Activated effector memory CD4-positive, alpha-beta T cell treated with Interleukin-2 at 50 U/mL for 16 hours (primary cell): ENCODE data around the gene PHACTR3.

Source experiments
- DNase-seq: peaks from one replicate; pipeline ENCODE4 v3.0.0-alpha.2; 2020

The PHACTR3 gene

DNA sequence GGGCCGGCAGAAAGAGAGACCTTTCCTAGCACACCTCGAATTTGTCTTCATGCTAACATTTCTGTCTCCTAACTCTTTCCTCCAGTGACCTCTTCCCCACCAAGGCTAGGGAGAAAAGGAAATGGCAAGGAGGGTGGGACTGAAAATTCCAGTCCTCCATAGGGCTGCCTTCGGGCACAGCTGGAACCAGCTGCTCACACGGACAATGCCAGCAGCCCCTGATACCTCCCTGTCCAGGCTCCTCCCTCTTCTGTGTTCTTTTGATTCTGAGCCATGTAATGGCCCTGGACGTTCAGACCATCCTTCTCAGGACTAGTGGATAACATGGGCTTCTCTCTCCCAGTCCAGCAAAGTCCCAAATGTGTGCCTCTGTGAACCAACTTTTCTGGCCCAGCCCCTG is 29.1 kb upstream of the PHACTR3 start:
- no peak for DNase-seq

DNA sequence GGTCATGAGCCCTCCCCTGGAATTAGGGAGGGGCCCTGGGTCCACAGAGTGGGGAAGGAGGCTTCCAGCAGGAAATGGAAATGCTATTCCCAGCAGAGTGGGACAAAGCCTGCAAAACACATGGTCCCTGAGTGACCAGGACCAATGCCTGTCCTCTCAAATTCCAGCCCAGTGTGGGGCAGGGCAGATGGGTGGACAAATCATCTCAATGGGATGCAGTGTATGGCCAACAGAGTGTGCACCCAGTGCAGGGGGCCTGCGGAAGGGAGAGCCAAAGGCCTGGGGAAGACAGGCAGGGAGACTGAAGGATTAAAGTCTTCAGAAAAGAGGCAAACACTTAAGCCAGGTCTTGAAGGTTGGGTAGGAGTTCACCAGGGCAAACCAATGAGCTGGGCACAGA is 28.7 kb upstream of the PHACTR3 start:
- no peak for DNase-seq

- DNase-seq: no peak
Observed at GRCh38 chr20:59576216-59576953, 28.0 kb upstream of the PHACTR3 start.

- DNase-seq: no peak
Observed at GRCh38 chr20:59577037-59577808, 27.1 kb upstream of the PHACTR3 start.

DNA sequence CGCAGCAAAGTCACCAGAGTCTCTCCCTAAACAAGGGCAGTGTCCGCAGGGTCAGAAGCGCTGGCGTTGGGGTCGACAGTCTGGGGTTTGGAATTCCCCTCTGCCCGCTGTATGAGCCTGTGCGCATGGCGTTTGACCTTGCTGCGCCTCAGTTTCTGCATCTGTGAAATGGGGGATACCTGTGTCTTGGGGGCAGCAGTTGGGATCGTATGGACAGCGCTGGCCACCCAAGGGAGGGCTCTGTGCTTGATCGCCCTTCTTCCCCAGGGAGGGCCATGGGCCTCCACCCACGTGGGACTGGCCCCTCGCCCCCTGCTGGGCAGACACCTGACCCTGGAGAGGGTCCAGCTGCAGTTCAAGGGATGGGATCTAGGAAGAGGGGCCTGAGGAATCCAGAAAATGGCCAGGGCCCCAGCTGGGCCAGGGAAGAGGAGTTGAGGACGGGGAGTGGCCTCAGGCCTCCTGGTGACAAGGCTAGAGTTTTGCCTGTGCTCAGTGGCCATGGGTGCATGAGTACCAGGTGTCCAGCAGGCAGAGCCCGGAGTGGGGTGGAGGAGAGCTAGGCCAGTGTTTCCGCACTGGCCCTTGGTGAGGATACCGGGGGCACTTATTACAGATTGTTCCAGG is 26.4 kb upstream of the PHACTR3 start:
- no peak for DNase-seq

DNA sequence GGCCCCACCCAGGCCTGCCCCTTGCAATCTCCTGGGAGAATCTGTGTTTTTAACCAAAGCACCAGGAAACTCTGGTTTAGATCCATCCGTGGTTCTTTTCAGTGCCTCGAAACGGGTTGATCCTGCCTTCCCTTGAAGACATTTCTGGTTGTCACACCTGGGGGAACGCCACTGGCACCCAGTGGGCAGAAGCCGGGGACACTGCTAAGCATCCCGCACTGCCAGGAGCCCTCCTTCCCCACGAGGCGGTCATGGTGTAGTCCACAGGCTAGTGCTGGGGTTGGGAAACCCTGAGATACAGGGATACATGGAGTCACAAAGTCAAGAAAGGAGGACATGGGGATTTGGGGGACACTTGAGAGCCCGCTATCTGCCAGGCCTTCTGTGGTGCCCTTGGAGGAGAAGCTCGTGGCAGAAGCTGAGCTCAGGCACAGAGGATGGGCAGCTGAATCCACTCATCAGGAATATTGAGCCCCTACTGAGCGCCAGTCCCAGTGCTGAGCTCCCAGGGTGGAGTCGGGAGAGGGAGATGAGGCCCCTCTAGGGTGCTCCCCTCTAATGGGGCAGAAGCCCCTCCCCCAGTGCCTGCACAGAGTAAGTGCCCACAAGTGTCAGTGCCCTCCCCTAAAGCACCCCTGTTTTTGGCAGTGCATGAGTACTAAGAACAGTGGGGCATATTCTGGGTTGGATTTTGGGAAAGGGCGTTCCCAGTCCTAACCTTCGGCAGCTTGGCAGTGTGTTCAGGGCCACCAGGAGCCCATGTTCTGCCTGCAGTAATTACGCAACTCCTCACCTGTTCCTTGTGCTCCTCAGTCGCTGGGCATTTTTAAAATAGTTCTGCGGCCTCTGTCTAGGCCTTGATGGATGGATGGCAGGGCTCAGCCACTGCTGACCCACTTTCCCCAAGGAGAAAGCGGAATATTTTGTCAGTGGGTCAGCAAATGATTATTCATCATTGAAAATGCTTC is 25.6 kb upstream of the PHACTR3 start:
- DNase-seq: no peak

DNA sequence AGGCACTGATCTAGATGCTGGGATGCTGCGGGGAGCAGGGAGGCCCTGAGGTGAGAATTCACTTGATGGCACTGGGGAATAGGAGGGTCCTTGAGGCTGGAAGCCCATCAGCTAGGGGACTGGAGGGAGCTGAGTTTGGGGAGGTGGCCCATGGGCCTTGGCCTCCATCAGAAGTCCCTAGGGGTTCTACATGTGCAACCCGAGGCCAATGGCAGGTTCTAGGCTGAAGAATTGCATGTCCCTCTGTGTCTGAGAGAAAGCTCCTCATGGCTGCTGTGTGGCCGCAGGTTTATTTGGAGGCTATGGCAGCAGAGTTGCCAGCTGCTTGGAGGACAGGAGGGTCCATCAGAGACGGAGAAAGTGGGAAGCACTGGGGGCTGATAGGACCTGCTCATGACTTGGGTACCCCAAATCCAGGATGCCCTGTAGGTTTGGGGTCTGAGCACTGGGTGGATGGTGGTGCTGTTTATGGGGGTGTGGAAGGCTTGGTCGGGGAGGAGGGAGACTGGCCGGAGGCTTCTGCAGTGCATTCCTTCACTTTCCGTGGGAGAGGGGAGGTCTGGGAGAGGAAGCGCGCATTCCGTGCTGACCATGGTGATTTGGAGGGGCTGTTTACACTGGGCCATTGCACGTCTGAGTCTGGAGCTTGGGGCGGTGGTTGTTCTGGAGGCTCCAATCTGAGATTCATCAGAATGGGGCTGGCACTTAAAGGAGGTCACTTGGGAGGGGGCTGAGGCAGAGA is 24.8 kb upstream of the PHACTR3 start:
- DNase-seq: no peak

DNA sequence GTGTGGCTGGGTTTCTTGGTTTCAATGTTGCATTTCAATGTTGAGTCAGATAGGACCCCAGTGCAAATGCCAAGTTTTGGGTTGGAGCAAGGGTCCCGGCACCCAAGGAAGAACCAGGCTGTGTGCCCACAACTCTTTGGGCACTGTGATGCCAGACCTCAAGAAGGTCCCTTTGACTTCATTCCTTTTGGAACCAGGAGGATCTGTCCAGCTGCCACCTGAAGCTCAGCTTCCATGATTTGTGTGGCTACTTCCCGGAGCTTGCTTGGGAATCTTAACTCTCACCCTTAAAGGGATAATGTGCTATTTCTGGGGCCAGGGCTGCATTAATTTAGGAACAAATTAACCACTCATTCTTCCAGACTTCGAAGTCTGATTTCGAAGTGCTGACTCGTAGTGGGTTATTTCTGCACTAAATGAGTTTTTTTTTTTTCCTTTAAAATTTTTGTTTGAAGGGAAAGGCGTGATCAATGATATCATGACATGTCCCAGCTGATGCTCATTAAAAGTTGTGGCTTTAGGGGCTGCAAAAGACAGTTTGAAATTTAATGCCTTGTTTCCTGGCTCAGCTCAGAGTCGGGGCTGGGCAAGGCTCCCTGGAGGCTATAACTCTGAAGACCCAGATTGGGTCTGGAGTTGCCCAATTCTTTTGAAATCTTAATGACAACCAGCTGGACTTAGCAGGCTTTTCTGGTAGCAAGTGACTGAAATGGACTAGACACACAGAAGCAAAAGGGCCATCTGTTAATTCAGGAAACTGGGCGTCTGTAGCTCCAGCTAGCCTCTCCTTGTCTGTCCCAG is 24.0 kb upstream of the PHACTR3 start:
- no peak for DNase-seq

- DNase-seq: no peak
Observed at GRCh38 chr20:59580991-59581401, 23.3 kb upstream of the PHACTR3 start.

DNA sequence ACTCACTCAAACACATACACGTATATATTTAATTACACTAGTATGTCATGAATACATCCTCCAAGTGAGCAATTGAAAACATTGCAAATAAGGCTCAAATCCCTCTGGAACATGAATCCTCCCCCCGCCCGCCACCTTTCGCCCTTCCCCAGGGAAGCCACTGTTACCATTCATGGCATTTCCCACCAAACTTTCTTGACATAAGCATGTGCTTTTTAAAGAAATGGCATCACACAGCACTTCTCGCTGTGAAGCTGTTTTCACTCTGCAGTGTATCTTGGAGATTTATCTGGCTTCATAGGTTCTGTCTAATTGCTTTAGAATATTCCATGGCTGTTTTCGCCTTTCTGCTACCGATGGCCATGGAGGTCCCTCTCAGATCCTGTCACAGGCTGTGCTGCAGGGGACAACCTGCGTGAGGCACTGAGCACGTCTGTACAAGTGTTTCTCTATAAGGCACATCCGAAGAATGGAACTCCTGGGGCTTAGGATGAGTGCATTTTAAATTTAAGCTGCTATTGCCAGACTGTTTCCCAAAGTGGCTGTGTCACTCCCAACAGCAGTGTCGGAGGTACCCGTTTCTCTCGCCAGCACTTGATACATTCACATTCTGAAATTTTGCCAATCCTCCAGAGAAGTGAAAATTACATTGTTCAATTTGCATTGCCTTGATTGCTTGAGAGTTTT is 22.2 kb upstream of the PHACTR3 start:
- no peak for DNase-seq

GRCh38 chr20:59583428-59584277 is 20.7 kb upstream of the PHACTR3 start:
- DNase-seq: no peak

DNA sequence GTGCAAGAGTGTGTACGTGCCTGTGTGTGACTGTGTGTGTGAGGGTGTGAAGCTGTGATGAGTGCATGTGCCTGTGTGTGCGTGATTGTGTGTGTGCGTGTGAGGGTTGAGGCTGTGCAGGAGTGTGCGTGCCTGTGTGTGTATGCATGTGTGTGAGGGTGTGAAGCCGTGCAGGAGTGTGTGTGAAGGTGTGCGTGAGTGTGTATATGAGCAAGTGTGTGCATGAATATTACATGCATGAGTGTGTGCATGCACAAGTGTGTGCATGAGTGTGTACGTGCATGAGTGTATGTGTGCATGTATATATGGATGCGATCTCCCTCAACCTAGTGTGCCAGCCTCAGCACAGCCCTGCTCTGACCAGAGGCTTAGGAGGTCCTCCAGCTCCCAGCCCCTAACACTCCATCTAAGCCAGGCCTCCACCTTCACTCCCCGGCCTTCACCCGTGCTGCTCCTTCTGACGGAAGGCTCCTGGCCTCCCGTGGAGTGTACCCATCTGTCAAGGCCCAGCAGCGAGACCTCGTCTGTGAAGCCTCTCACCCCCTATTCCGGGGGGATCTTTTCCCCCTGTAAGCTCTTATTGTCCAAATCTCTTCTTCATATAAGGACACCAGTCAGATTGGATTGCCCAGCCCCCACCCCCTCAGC is 19.9 kb upstream of the PHACTR3 start:
- DNase-seq: no peak

DNA sequence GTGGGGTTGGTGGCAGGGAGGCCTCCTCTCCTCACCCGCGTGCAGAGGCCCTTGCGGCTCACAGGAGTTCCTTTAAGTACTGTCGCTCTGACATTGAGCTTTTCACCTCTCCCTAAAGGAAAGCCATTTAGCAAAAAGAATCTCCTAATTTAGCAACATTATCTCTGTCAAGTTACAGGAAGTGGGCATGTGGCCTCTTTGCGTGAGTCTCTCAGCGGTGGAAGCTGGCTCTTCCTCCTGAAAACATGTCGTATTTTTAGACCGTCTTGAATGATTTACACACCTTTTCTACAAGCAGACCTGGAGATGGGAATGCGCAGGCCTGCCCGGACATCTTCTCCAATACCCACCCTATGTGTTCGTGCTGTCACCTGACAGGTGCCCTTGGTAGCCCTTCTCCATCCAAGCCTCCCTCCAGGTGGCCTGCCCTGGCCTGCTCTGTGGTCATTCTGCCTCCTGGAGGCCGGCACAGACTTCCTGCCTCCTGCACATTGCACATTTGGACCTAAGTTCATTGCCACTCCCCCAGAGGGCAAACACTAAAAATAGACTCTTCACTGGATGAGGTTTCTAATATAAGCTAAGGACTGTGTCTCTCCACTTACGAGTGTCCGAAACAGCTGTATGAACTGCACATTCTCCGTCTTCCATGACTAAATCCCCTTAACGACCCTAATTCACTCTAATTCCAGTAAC is 18.5 kb upstream of the PHACTR3 start:
- DNase-seq: no peak

DNA sequence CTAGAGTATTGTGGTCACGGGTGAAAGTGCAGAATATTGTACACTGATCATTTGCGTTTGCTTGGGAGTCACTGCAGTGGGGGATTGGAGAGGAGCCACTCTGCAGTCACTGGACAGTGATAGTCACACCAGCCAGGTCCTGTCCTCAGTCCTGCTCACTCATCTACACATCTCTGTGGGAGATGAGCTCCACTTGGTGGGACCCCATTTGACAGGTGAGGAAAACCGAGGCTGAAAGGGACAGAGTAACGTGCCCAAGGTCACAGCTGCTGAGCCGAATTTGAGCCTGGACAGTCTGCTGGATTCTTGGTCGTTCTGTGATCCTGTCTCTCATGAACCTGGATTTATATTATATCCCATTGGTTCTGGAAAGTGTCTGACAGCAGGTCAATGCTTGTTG is 17.7 kb upstream of the PHACTR3 start:
- DNase-seq: no peak

DNA sequence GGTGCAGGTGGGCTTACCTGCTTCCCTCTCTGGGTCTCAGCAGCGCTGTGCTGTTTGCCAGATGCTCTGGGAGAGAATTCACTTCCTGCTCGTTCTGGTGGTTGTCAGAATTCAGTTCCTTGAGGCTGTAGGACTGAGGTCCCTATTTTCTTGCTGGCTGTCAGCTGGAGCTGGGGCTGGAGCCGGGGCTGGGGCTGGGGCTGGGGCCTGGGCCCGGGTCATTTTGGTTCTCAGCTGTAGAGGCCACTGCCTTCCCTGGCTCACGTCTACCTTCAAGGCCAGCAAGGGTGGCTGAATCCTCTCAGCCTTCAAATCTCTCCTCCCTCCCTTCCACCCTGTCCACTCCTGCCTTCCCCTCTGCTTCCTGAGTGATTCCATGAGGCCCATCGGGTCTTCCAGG is 16.8 kb upstream of the PHACTR3 start:
- DNase-seq: no peak

DNA sequence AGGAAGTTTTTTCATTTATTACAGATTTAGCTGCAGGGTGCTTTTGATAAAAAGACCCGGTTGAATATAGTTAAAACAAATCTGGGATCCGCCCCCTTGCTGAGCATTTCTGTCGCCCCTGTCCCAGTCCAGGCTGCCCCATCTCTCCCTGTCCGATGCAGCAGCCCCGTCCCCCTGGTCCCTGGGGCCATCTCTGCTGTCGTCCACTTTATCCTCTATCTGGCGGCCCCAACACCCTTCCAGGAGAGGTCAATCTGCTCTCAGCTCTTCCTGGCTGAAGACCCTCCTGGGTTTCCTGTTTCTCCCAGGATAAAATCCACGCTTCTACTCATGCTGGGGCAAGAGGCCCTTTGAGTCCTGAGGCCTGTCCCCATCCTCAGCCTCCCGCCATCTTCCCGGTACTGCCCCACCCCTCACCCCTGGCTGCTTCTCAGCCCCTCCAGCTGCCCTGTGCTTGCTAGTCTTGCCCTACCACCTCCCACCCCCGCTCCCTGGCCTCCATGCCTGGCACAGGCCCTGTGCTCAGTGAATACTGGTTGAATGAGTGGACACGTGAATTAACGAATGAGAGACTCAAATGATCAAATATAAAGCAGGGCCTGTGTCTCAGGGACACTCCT is 16.0 kb upstream of the PHACTR3 start:
- DNase-seq: no peak

DNA sequence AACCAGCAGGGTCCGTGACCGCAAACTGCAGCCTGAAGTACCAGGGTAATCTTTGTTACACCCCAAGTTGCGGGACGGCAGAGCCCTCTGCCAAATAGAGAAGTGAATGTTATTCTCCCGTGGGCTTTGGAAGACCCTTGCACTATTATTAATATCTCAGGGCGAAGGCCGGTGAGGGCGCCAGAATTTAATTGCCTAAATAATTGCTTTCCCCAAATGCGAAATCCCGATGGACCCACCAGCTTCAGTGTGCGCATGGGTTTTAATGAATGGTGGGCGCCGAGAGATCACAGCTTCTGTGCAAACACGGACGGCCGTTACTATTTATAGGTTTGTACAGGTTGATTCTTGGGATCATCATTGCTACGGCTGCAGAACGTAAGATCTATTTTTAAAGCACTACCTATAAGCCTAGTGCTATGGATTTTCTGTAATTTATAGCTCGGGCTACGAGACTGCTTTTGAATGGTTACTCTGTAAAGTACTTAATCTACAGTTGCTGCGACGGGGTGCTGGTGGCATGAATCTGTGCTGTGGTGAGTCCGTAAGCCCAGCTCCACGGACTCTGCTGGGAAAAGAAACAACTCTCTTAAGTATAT is 15.2 kb upstream of the PHACTR3 start:
- DNase-seq: no peak

- no peak for DNase-seq
Observed at GRCh38 chr20:59591061-59591460, 13.3 kb upstream of the PHACTR3 start.
